NCI-H774 (cell line): ENCODE results near the gene CLASP1.
"Not testable (repeated sequence)": the region's sequence is repeated elsewhere in the genome, so short reads cannot be mapped to it uniquely, and the experiment has no call there.

Source experiments
- DNase-seq: peaks from one replicate; lab custom pipeline; 2025; lab: John Stamatoyannopoulos, UW

Gene CLASP1

GRCh38 chr2:121582272-121582671 is 67.0 kb downstream of the CLASP1 start:
- no peak for DNase-seq

- no peak for DNase-seq
These were observed 70.0 kb downstream of the CLASP1 start for GRCh38 chr2:121579309-121579708.

- no peak for DNase-seq
These were observed 71.9 kb downstream of the CLASP1 start for GRCh38 chr2:121577381-121577780.

- DNase-seq = no peak
These were observed 73.0 kb downstream of the CLASP1 start for GRCh38 chr2:121576263-121576662.

GRCh38 chr2:121575800-121576199 is 73.5 kb downstream of the CLASP1 start:
- DNase-seq = no peak

GRCh38 chr2:121570667-121571055 is 78.6 kb downstream of the CLASP1 start:
- no peak for DNase-seq

GRCh38 chr2:121570036-121570666 is 79.1 kb downstream of the CLASP1 start:
- no peak for DNase-seq

- DNase-seq = no peak
These were observed 81.3 kb downstream of the CLASP1 start for GRCh38 chr2:121567957-121568409.

- DNase-seq = no peak
These were observed 81.8 kb downstream of the CLASP1 start for GRCh38 chr2:121567452-121567851.

GRCh38 chr2:121565389-121566250 is 83.6 kb downstream of the CLASP1 start:
- DNase-seq = no peak

- no peak for DNase-seq
These were observed 84.4 kb downstream of the CLASP1 start for GRCh38 chr2:121564905-121565304.

GRCh38 chr2:121563754-121564153 is 85.5 kb downstream of the CLASP1 start:
- DNase-seq = not testable (repeated sequence)

- no peak for DNase-seq
These were observed 86.7 kb downstream of the CLASP1 start for GRCh38 chr2:121562269-121563176.

GRCh38 chr2:121561617-121562268 is 87.5 kb downstream of the CLASP1 start:
- DNase-seq = no peak

GRCh38 chr2:121558329-121558728 is 90.9 kb downstream of the CLASP1 start:
- DNase-seq = no peak

- DNase-seq = no peak
These were observed 94.3 kb downstream of the CLASP1 start for GRCh38 chr2:121555008-121555407.

- not testable (repeated sequence) for DNase-seq
These were observed 96.6 kb downstream of the CLASP1 start for GRCh38 chr2:121552477-121553180.

- DNase-seq = no peak
These were observed 98.6 kb downstream of the CLASP1 start for GRCh38 chr2:121550669-121551068.

GRCh38 chr2:121547646-121548045 is 101.6 kb downstream of the CLASP1 start:
- no peak for DNase-seq

- no peak for DNase-seq
These were observed 103.3 kb downstream of the CLASP1 start for GRCh38 chr2:121545913-121546312.

- no peak for DNase-seq
These were observed 104.0 kb downstream of the CLASP1 start for GRCh38 chr2:121545257-121545656.
